GM12878 (cell line): ENCODE measurements around the gene ESRRG. TPM values are rescaled to one million over a fixed set of nuclear protein-coding genes. Genes with fewer than 3 reads are reported as not detected.

Experiments used
- ATAC-seq: fragments of 200-7000 bp; cut with Tn5 transposase; 3 replicates; pipeline ENCODE4 v1.9.1; 2020; ENCODE audit warnings: mild to moderate bottlenecking, moderate library complexity
- BruUV-seq: library from RNA; stranded (reverse); fragments of 400-500 nt; replicated peaks from 2 replicates; lab custom pipeline; 2021; lab: Mats Ljungman, UMichigan
- CTCF ChIA-PET: fragments of 300-600 bp; sonication (Branson Sonifier 250); formaldehyde crosslinking; extraction: SDS; loops from one replicate; lab custom pipeline; 2021; ENCODE audit warnings: inconsistent platforms; lab: Yijun Ruan, JAX
- POLR2A ChIA-PET: fragments of 350-600 bp; formaldehyde crosslinking; extraction: SDS; loops from one replicate; lab custom pipeline; 2021; ENCODE audit warnings: inconsistent platforms; lab: Charles Lee
- RAD21 ChIA-PET: fragments of 300-600 bp; sonication (Branson Sonifier 250); formaldehyde crosslinking; loops from one replicate; lab custom pipeline; 2023; ENCODE audit warnings: antibody characterized with exemption; ENCODE audit not compliant: unreplicated experiment; lab: Charles Lee
- SMC1A ChIA-PET: fragments of 300-600 bp; sonication (Branson Sonifier 250); formaldehyde crosslinking; loops from one replicate; lab custom pipeline; 2023; ENCODE audit not compliant: unreplicated experiment, uncharacterized antibody; lab: Charles Lee
- DNase-seq: peaks from one replicate; pipeline ENCODE4 v3.0.0-alpha.2; 2011; ENCODE audit warnings: low read depth, low spot score
- FAIRE-seq: peaks from 3 replicates; lab custom pipeline; 2011; peaks lifted over from hg19 to GRCh38; lab: Jason Lieb, UNC
- H2AFZ ChIP-seq: 2 replicates; pipeline ENCODE4 v1.6.0; 2011; ENCODE audit warnings: low read depth, low read length, control low read depth; ENCODE audit not compliant: control insufficient read depth
- H3K27ac ChIP-seq: 2 replicates; pipeline ENCODE4 v1.5.1; 2011; ENCODE audit warnings: control low read depth; ENCODE audit not compliant: control insufficient read depth, insufficient read depth
- H3K27me3 ChIP-seq, 2 experiments: replicated peaks in 1 of 2; 2 replicates each; pipeline versions ENCODE4 v1.6.0 to v1.6.1; 2011; ENCODE audit warnings: low read length in 1 of 2; ENCODE audit not compliant: control insufficient read depth in 2 of 2, insufficient read depth in 2 of 2
- H3K36me3 ChIP-seq, 2 experiments: 2 replicates each; pipeline ENCODE4 v1.5.1; 2011; ENCODE audit warnings: low read length in 1 of 2; ENCODE audit not compliant: control insufficient read depth in 2 of 2, insufficient read depth in 2 of 2
- H3K4me1 ChIP-seq: 2 replicates; pipeline ENCODE4 v1.6.1; 2011; ENCODE audit warnings: mild to moderate bottlenecking, low read length, moderate library complexity, mixed read lengths; ENCODE audit not compliant: control insufficient read depth, insufficient read depth
- H3K4me2 ChIP-seq: 2 replicates; pipeline ENCODE4 v1.6.0; 2011; ENCODE audit warnings: control low read depth; ENCODE audit not compliant: control insufficient read depth, insufficient read depth
- H3K4me3 ChIP-seq: fragments of 200-600 bp; sonication (generic); 2 replicates; pipeline ENCODE4 v1.5.1; 2016
- H3K79me2 ChIP-seq: 2 replicates; pipeline ENCODE4 v1.6.0; 2011; ENCODE audit warnings: low read length; ENCODE audit not compliant: control insufficient read depth, insufficient read depth
- H3K9ac ChIP-seq: 2 replicates; pipeline ENCODE4 v1.8.0; 2011; ENCODE audit warnings: low read length, control low read depth, mixed read lengths; ENCODE audit not compliant: control insufficient read depth, insufficient read depth
- H3K9me3 ChIP-seq: replicated peaks from 3 replicates; pipeline ENCODE4 v1.5.1; 2011; ENCODE audit warnings: mild to moderate bottlenecking, low read length; ENCODE audit not compliant: control insufficient read depth, insufficient read depth
- H4K20me1 ChIP-seq: 2 replicates; pipeline ENCODE4 v1.6.0; 2011; ENCODE audit not compliant: control insufficient read depth, insufficient read depth
- ASH2L ChIP-seq: fragments of 300-600, 200-600 bp; sonication (generic); IDR thresholded peaks from 2 replicates; pipeline ENCODE4 v1.6.1; 2017; ENCODE audit warnings: low read depth, mild to moderate bottlenecking, borderline replicate concordance
- E4F1 ChIP-seq: fragments of 450-650 bp; IDR thresholded peaks from 2 replicates; pipeline ENCODE4 v1.6.1; 2018; ENCODE audit warnings: borderline replicate concordance, mild to moderate bottlenecking; ENCODE audit not compliant: partially characterized antibody
- GATAD2B ChIP-seq: fragments of 450-650 bp; conservative IDR thresholded peaks from 2 replicates; pipeline ENCODE4 v1.6.1; 2017; ENCODE audit warnings: low read depth, mild to moderate bottlenecking, moderate library complexity
- HDAC2 ChIP-seq: fragments of 200-600 bp; sonication (generic); IDR thresholded peaks from 2 replicates; pipeline ENCODE4 v1.6.1; 2017
- KAT2A ChIP-seq: conservative IDR thresholded peaks from 2 replicates; pipeline ENCODE4 v1.6.1; 2011; ENCODE audit warnings: low read depth, low read length; ENCODE audit not compliant: control insufficient read depth
- NR2F1 ChIP-seq: fragments of 450-650 bp; conservative IDR thresholded peaks from 2 replicates; pipeline ENCODE4 v1.6.1; 2017; ENCODE audit warnings: mild to moderate bottlenecking
- STAT1 ChIP-seq: fragments of 450-650 bp; conservative IDR thresholded peaks from 2 replicates; pipeline ENCODE4 v1.6.1; 2014; ENCODE audit warnings: antibody characterized with exemption, mild to moderate bottlenecking
- TARDBP ChIP-seq: IDR thresholded peaks from 2 replicates; pipeline ENCODE4 v1.6.1; 2016; ENCODE audit warnings: borderline replicate concordance
- ZNF592 ChIP-seq: fragments of 450-650 bp; IDR thresholded peaks from 2 replicates; pipeline ENCODE4 v1.6.1; 2017; ENCODE audit warnings: mild to moderate bottlenecking, moderate library complexity
- in situ Hi-C: fragments of 300-500 bp; cut with MboI; formaldehyde crosslinking; loops from 9 replicates; pipeline ENCODE4 v1.14.3; 2018; ENCODE audit warnings: mixed read lengths
- intact Hi-C: fragments of 100-400 bp; cut with micrococcal nuclease; formaldehyde crosslinking; loops from one replicate; pipeline ENCODE4 v1.14.2; 2022; ENCODE audit not compliant: unreplicated experiment
- polyA plus RNA-seq, 11 experiments: library from polyadenylated mRNA; depleted of rRNA in 4 of 11; unstranded in 6 of 11; stranded (reverse) in 5 of 11; fragments of >200 nt; fragmentation: Nextera tagmentation in 4 of 11; fragmentation: Illumina TruSeq in 1 of 11; extraction: Ambion mirVana in 4 of 11; extraction: Trizol in 1 of 11; gene quantifications; 1 replicate in 1 of 11; 2 replicates in 10 of 11; pipeline versions ENCODE4 v1.2.1 to v1.2.3, GENCODE V29; 2011 to 2016; ENCODE audit warnings: inconsistent platforms in 2 of 11, missing spikeins in 2 of 11, low read depth in 1 of 11
- total RNA-seq, 4 experiments: library from RNA; depleted of rRNA in 3 of 4; stranded (reverse); fragments of >200 nt in 3 of 4; fragmentation: Illumina TruSeq in 1 of 4; extraction: Trizol in 1 of 4; gene quantifications; 2 replicates each; pipeline versions ENCODE4 v1.2.1 to v1.2.3, GENCODE V29; 2013 to 2021
- TF ChIP-seq, protein P1 (sequence below): IDR thresholded peaks from 2 replicates; pipeline ENCODE4 v1.6.1; 2012; ENCODE audit warnings: low read depth, low read length, improper control_type of control experiment
- TF ChIP-seq, protein P2 (sequence below): IDR thresholded peaks from 2 replicates; pipeline ENCODE4 v1.6.1; 2011; ENCODE audit warnings: low read depth, low read length, improper control_type of control experiment, borderline replicate concordance

ESRRG gene
- total and polyA plus RNA-seq, 10 of the 15 experiments (the other 5 are each of a cell fraction or from before 2014, with no cell fraction given): 0.03 TPM; not detected in 9

GRCh38 chr1:216665856-216666255 is 57.4 kb downstream of the ESRRG start:
- ChIA-PET POLR2A (no interaction called here), SMC1A (interaction anchor here (1.3 kb wide), 1 partner anchor 33 kb away, joined by 3 read pairs; no protein-coding TSS in a partner anchor), CTCF (no interaction called here), RAD21 (no interaction called here)
- Histone ChIP-seq H3K27me3 (no peaks in the 10 kb centered on the region), H3K4me2 (no peak overlapping the region), H3K9me3 (no peaks in the 10 kb centered on the region), H2AFZ (no peak overlapping the region), H3K9ac (no peak overlapping the region), H3K4me3 (no peak overlapping the region), H3K27ac (no peak overlapping the region), H3K79me2 (no peaks in the 10 kb centered on the region), H4K20me1 (no peaks in the 10 kb centered on the region), H3K36me3 (no peaks in the 10 kb centered on the region), H3K4me1 (no peaks in the 10 kb centered on the region)
- no peak for DNase-seq
- in situ Hi-C loops: no loop called here
- intact Hi-C loops: no loop called here
- BruUV-seq: no TSS peak
- FAIRE-seq: no peak
- no peak for ATAC-seq
- TF ChIP-seq KAT2A: no peak
- TF ChIP-seq, protein P1, sequence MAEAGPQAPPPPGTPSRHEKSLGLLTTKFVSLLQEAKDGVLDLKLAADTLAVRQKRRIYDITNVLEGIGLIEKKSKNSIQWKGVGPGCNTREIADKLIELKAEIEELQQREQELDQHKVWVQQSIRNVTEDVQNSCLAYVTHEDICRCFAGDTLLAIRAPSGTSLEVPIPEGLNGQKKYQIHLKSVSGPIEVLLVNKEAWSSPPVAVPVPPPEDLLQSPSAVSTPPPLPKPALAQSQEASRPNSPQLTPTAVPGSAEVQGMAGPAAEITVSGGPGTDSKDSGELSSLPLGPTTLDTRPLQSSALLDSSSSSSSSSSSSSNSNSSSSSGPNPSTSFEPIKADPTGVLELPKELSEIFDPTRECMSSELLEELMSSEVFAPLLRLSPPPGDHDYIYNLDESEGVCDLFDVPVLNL: no peak
- no peak for TF ChIP-seq NR2F1
- no peak for TF ChIP-seq ZNF592
- TF ChIP-seq, protein P2, sequence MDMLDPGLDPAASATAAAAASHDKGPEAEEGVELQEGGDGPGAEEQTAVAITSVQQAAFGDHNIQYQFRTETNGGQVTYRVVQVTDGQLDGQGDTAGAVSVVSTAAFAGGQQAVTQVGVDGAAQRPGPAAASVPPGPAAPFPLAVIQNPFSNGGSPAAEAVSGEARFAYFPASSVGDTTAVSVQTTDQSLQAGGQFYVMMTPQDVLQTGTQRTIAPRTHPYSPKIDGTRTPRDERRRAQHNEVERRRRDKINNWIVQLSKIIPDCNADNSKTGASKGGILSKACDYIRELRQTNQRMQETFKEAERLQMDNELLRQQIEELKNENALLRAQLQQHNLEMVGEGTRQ: no peak
- no peak for TF ChIP-seq TARDBP
- TF ChIP-seq E4F1: no peak
- TF ChIP-seq ASH2L: no peak
- TF ChIP-seq STAT1: no peak
- no peak for TF ChIP-seq HDAC2
- no peak for TF ChIP-seq GATAD2B
